ENCODE measurements around the gene FAM50A.

DNA sequence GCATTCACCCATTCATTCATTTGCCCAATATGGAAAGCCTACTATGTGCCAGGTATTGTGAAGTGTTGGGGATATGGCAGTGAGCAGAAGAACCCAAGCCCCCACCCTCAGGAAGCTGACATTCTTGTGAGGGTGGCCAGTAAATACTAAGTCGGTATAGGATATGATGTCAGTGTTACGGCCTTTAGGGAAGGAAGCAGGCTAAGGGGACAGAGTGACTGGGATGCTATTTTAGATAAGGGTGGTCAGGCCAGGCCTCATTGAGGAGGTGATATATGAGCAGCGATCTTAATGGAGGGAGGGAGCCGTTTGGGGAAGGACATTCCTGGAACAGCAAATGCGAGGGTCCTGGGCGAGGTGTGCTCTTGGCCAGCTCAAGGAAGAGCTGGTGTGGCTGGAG, 13.5 kb upstream of the FAM50A start:
- TF ChIP-seq, protein P1, sequence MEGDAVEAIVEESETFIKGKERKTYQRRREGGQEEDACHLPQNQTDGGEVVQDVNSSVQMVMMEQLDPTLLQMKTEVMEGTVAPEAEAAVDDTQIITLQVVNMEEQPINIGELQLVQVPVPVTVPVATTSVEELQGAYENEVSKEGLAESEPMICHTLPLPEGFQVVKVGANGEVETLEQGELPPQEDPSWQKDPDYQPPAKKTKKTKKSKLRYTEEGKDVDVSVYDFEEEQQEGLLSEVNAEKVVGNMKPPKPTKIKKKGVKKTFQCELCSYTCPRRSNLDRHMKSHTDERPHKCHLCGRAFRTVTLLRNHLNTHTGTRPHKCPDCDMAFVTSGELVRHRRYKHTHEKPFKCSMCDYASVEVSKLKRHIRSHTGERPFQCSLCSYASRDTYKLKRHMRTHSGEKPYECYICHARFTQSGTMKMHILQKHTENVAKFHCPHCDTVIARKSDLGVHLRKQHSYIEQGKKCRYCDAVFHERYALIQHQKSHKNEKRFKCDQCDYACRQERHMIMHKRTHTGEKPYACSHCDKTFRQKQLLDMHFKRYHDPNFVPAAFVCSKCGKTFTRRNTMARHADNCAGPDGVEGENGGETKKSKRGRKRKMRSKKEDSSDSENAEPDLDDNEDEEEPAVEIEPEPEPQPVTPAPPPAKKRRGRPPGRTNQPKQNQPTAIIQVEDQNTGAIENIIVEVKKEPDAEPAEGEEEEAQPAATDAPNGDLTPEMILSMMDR (IDR thresholded peaks at IDR 0.05): no peak
- TF ChIP-seq, protein P2, sequence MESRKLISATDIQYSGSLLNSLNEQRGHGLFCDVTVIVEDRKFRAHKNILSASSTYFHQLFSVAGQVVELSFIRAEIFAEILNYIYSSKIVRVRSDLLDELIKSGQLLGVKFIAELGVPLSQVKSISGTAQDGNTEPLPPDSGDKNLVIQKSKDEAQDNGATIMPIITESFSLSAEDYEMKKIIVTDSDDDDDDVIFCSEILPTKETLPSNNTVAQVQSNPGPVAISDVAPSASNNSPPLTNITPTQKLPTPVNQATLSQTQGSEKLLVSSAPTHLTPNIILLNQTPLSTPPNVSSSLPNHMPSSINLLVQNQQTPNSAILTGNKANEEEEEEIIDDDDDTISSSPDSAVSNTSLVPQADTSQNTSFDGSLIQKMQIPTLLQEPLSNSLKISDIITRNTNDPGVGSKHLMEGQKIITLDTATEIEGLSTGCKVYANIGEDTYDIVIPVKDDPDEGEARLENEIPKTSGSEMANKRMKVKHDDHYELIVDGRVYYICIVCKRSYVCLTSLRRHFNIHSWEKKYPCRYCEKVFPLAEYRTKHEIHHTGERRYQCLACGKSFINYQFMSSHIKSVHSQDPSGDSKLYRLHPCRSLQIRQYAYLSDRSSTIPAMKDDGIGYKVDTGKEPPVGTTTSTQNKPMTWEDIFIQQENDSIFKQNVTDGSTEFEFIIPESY (IDR thresholded peaks at IDR 0.05; ENCODE audit: borderline replicate concordance, low read depth): no peak
- TF ChIP-seq TAF1 (IDR thresholded peaks at IDR 0.05; ENCODE audit: borderline replicate concordance, low read depth, low read length) (no peak), POLR2AphosphoS5 (IDR thresholded peaks at IDR 0.05; ENCODE audit: low read depth, low read length) (no peak), EZH2phosphoT487 (IDR thresholded peaks at IDR 0.05; ENCODE audit: borderline replicate concordance, low read depth) (no peak), JUND (IDR thresholded peaks at IDR 0.05) (no peak), CHD2 (IDR thresholded peaks at IDR 0.05; ENCODE audit: low read length, partially characterized antibody) (no peak), FOXM1 (IDR thresholded peaks at IDR 0.05; ENCODE audit: low read depth) (no peak), MXI1 (IDR thresholded peaks at IDR 0.05; ENCODE audit: low read depth, low read length) (no peak), SMC3 (IDR thresholded peaks at IDR 0.05; ENCODE audit: low read depth, low read length) (no peak)
- TF ChIP-seq, protein P3, sequence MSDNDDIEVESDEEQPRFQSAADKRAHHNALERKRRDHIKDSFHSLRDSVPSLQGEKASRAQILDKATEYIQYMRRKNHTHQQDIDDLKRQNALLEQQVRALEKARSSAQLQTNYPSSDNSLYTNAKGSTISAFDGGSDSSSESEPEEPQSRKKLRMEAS (IDR thresholded peaks at IDR 0.05; ENCODE audit: low read depth): no peak
